ENCODE results near the gene XRCC4.

Gene XRCC4

GRCh38 chr5:83157163-83157562 lies 79.8 kb downstream of the XRCC4 start:
- no peak for TF ChIP-seq ZNF112 (tag by site-specific recombination; IDR thresholded peaks at IDR 0.05)

GRCh38 chr5:83162601-83163000 lies 85.3 kb downstream of the XRCC4 start:
- Histone ChIP-seq H3K4me3 (ENCODE audit: low read depth, low read length) (no peak overlapping the region), H3K36me3 (ENCODE audit: control insufficient read depth in 2 of 2, insufficient read depth in 1 of 2, low read length in 2 of 2) (no peaks in the 10 kb centered on the region), H3K4me1 (ENCODE audit: control insufficient read depth, insufficient read depth, low read length) (no peaks in the 10 kb centered on the region), H3K27ac (ENCODE audit: extremely low read depth, low read depth, low read length) (no peak overlapping the region), H3K9me3 (ENCODE audit: control insufficient read depth, insufficient read depth, low read depth, low read length) (no peaks in the 10 kb centered on the region)
- TF ChIP-seq PRDM10 (tag by site-specific recombination; IDR thresholded peaks at IDR 0.05) = peak; percentile 33; the same call in 1 of the 2 replicates
- TF ChIP-seq HOXC10 (CRISPR knock-in tag; IDR thresholded peaks at IDR 0.05) = no peak
- ChIA-PET CTCF (interaction anchor here (0.7 kb wide), 1 partner anchor 15 kb away, joined by 7 read pairs; no protein-coding TSS in a partner anchor), POLR2A (no interaction called here)

More at GRCh38 chr5:83157163-83157562, 79.8 kb downstream of the XRCC4 start:
- no peak overlapping the region for H3K27ac ChIP-seq (ENCODE audit: extremely low read depth, low read depth, low read length)
- CTCF ChIA-PET = no interaction called here
- H3K36me3 ChIP-seq (ENCODE audit: control insufficient read depth in 2 of 2, insufficient read depth in 1 of 2, low read length in 2 of 2) = no peaks in the 10 kb centered on the region
- POLR2A ChIA-PET = no interaction called here
- H3K4me3 ChIP-seq (ENCODE audit: low read depth, low read length) = no peak overlapping the region
- H3K9me3 ChIP-seq (ENCODE audit: control insufficient read depth, insufficient read depth, low read depth, low read length) = no peaks in the 10 kb centered on the region
- H3K4me1 ChIP-seq (ENCODE audit: control insufficient read depth, insufficient read depth, low read length) = no peaks in the 10 kb centered on the region

GRCh38 chr5:83167538-83167937 lies 90.2 kb downstream of the XRCC4 start:
- POLR2A ChIA-PET = no interaction called here
- H3K4me3 ChIP-seq (ENCODE audit: low read depth, low read length) = no peak overlapping the region
- H3K4me1 ChIP-seq (ENCODE audit: control insufficient read depth, insufficient read depth, low read length) = no peaks in the 10 kb centered on the region
- no peaks in the 10 kb centered on the region for H3K36me3 ChIP-seq (ENCODE audit: control insufficient read depth in 2 of 2, insufficient read depth in 1 of 2, low read length in 2 of 2)
- no peak for TF ChIP-seq ZBTB20 (tag by site-specific recombination; IDR thresholded peaks at IDR 0.05)
- CTCF ChIA-PET = no interaction called here
- no peaks in the 10 kb centered on the region for H3K9me3 ChIP-seq (ENCODE audit: control insufficient read depth, insufficient read depth, low read depth, low read length)
- no peak overlapping the region for H3K27ac ChIP-seq (ENCODE audit: extremely low read depth, low read depth, low read length)

- no peaks in the 10 kb centered on the region for H3K36me3 ChIP-seq (ENCODE audit: control insufficient read depth in 2 of 2, insufficient read depth in 1 of 2, low read length in 2 of 2)
- no peaks in the 10 kb centered on the region for H3K4me1 ChIP-seq (ENCODE audit: control insufficient read depth, insufficient read depth, low read length)
- H3K27ac ChIP-seq (ENCODE audit: extremely low read depth, low read depth, low read length) = no peak overlapping the region
- no peaks in the 10 kb centered on the region for H3K9me3 ChIP-seq (ENCODE audit: control insufficient read depth, insufficient read depth, low read depth, low read length)
- ChIA-PET POLR2A (no interaction called here), CTCF (no interaction called here)
- no peak overlapping the region for H3K4me3 ChIP-seq (ENCODE audit: low read depth, low read length)
- TF ChIP-seq ZFP3 (tag by site-specific recombination; IDR thresholded peaks at IDR 0.05; ENCODE audit: low read depth) = no peak
- TF ChIP-seq ZBTB1 (tag by site-specific recombination; IDR thresholded peaks at IDR 0.05) = no peak
- TF ChIP-seq ZNF138 (tag by site-specific recombination; IDR thresholded peaks at IDR 0.05; ENCODE audit: borderline replicate concordance) = no peak
- no peak for TF ChIP-seq ZNF580 (tag by site-specific recombination; IDR thresholded peaks at IDR 0.05)
- TF ChIP-seq SP2 (tag by site-specific recombination; IDR thresholded peaks at IDR 0.05) = no peak
- no peak for TF ChIP-seq ZNF626 (tag by site-specific recombination; IDR thresholded peaks at IDR 0.05)
- TF ChIP-seq ZNF701 (tag by site-specific recombination; IDR thresholded peaks at IDR 0.05) = no peak
- TF ChIP-seq ZNF214 (tag by site-specific recombination; IDR thresholded peaks at IDR 0.05; ENCODE audit: borderline replicate concordance) = no peak
- no peak for TF ChIP-seq ZXDB (tag by site-specific recombination; IDR thresholded peaks at IDR 0.05)
- no peak for TF ChIP-seq MEIS1 (CRISPR knock-in tag; IDR thresholded peaks at IDR 0.05; ENCODE audit: borderline replicate concordance)
- no peak for TF ChIP-seq ZNF140 (tag by site-specific recombination; IDR thresholded peaks at IDR 0.05)
- TF ChIP-seq ZBTB8A (tag by site-specific recombination; IDR thresholded peaks at IDR 0.05) = no peak
- TF ChIP-seq ZNF518A (tag by site-specific recombination; conservative IDR thresholded peaks at IDR 0.05; ENCODE audit: low read depth) = no peak
These were observed 92.4 kb downstream of the XRCC4 start for GRCh38 chr5:83169571-83170337.
